Measurements from ENCODE around the gene TMEM184C. TPM values are rescaled to one million over a fixed set of nuclear protein-coding genes. Genes with fewer than 3 reads are reported as not detected.

Gene TMEM184C
- total RNA-seq, 1 donor from 2014 or later: 27.9 TPM

GRCh38 chr4:147707892-147708672, 90.9 kb downstream of the TMEM184C start:
- Mint-ChIP-seq H3K36me3 (ENCODE audit: low read depth) (no peaks in the 10 kb centered on the region), H3K27me3 (no peaks in the 10 kb centered on the region), H3K27ac (no peak overlapping the region), H3K4me1 (no peaks in the 10 kb centered on the region), H3K9me3 (no peaks in the 10 kb centered on the region), H3K4me3 (no peak overlapping the region)
- ChIA-PET CTCF (interaction anchor here (0.8 to 2.6 kb wide), 4 partner anchors 24 to 159 kb away, joined by 3 to 14 read pairs (median 4); no protein-coding TSS in a partner anchor), POLR2A (interaction anchor here (0.6 kb wide), 1 partner anchor 25 kb away, joined by 3 read pairs; the partner anchor contains the start of gene PRMT9)
- ATAC-seq (ENCODE audit: low read depth) (no peak), DNase-seq (no peak)
- intact Hi-C loops (cut with micrococcal nuclease): loop anchor here (1.0 kb wide), 1 partner anchor 158 kb away; no protein-coding TSS in a partner anchor
- TF ChIP-seq, protein P1, sequence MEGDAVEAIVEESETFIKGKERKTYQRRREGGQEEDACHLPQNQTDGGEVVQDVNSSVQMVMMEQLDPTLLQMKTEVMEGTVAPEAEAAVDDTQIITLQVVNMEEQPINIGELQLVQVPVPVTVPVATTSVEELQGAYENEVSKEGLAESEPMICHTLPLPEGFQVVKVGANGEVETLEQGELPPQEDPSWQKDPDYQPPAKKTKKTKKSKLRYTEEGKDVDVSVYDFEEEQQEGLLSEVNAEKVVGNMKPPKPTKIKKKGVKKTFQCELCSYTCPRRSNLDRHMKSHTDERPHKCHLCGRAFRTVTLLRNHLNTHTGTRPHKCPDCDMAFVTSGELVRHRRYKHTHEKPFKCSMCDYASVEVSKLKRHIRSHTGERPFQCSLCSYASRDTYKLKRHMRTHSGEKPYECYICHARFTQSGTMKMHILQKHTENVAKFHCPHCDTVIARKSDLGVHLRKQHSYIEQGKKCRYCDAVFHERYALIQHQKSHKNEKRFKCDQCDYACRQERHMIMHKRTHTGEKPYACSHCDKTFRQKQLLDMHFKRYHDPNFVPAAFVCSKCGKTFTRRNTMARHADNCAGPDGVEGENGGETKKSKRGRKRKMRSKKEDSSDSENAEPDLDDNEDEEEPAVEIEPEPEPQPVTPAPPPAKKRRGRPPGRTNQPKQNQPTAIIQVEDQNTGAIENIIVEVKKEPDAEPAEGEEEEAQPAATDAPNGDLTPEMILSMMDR (IDR thresholded peaks at IDR 0.05): peak; percentile 97

- Mint-ChIP-seq H3K36me3 (ENCODE audit: low read depth) (no peaks in the 10 kb centered on the region), H3K27ac (no peak overlapping the region), H3K9me3 (no peaks in the 10 kb centered on the region), H3K4me3 (no peak overlapping the region), H3K27me3 (no peaks in the 10 kb centered on the region), H3K4me1 (no peaks in the 10 kb centered on the region)
- no peak for ATAC-seq (ENCODE audit: low read depth)
- ChIA-PET POLR2A (interaction anchor here (0.6 kb wide), 1 partner anchor 24 kb away, joined by 6 read pairs; no protein-coding TSS in a partner anchor), CTCF (interaction anchor here (0.8 to 2.6 kb wide), 2 partner anchors 157 kb away, joined by 4 to 14 read pairs; no protein-coding TSS in a partner anchor)
- no peak for DNase-seq
- intact Hi-C loops (cut with micrococcal nuclease): no loop called here
- TF ChIP-seq, protein P1 (IDR thresholded peaks at IDR 0.05): no peak
These were observed 92.8 kb downstream of the TMEM184C start for GRCh38 chr4:147709999-147710398.

GRCh38 chr4:147714575-147715401, 97.6 kb downstream of the TMEM184C start:
- H3K4me3 Mint-ChIP-seq: no peak overlapping the region
- H3K4me1 Mint-ChIP-seq: no peaks in the 10 kb centered on the region
- ChIA-PET CTCF (no interaction called here), POLR2A (no interaction called here)
- intact Hi-C loops (cut with micrococcal nuclease): no loop called here
- ATAC-seq (ENCODE audit: low read depth) (no peak), DNase-seq (no peak)
- TF ChIP-seq, protein P1 (IDR thresholded peaks at IDR 0.05): no peak
- no peaks in the 10 kb centered on the region for H3K36me3 Mint-ChIP-seq (ENCODE audit: low read depth)
- H3K9me3 Mint-ChIP-seq: no peaks in the 10 kb centered on the region
- H3K27me3 Mint-ChIP-seq: no peaks in the 10 kb centered on the region
- no peak overlapping the region for H3K27ac Mint-ChIP-seq

GRCh38 chr4:147717878-147718277, 100.7 kb downstream of the TMEM184C start:
- ATAC-seq (ENCODE audit: low read depth) (no peak), DNase-seq (no peak)
- intact Hi-C loops (cut with micrococcal nuclease): no loop called here
- Mint-ChIP-seq H3K27ac (no peak overlapping the region), H3K4me3 (no peak overlapping the region), H3K4me1 (no peaks in the 10 kb centered on the region), H3K27me3 (peaks cover 1% of the 10 kb centered on the region), H3K9me3 (no peaks in the 10 kb centered on the region), H3K36me3 (ENCODE audit: low read depth) (no peaks in the 10 kb centered on the region)
- ChIA-PET POLR2A (no interaction called here), CTCF (no interaction called here)
- TF ChIP-seq, protein P1 (IDR thresholded peaks at IDR 0.05): no peak

Other genes with a start within 250 kb of the TMEM184C start
- gene EDNRA, start 136.3 kb upstream of the TMEM184C start, total RNA-seq: not detected in 2 replicates
- 7.4 and 8.9 TPM in 2 replicates for gene PRMT9, start 66.8 kb downstream of the TMEM184C start, total RNA-seq
- 0.42 and 0.60 TPM in 2 replicates for gene ARHGAP10, start 114.7 kb downstream of the TMEM184C start, total RNA-seq